NCI-H2107 treated with DMSO at 0.1 percent for 48 hours (cell line): ENCODE results near the gene APOL3.
"Not testable (repeated sequence)": the region's sequence is repeated elsewhere in the genome, so short reads cannot be mapped to it uniquely, and the experiment has no call there.

Experiments used
- DNase-seq: peaks from one replicate; lab custom pipeline; 2025; ENCODE audit not compliant: unreplicated experiment; lab: John Stamatoyannopoulos, UW

The APOL3 gene, protein sequence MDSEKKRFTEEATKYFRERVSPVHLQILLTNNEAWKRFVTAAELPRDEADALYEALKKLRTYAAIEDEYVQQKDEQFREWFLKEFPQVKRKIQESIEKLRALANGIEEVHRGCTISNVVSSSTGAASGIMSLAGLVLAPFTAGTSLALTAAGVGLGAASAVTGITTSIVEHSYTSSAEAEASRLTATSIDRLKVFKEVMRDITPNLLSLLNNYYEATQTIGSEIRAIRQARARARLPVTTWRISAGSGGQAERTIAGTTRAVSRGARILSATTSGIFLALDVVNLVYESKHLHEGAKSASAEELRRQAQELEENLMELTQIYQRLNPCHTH

GRCh38 chr22:36160499-36160942 is at the start of gene APOL3:
TSS of gene APOL3 (minus strand) at chr22:36160755. CDS start at chr22:36149055, 11,700 bp downstream.
- no peak for DNase-seq

- DNase-seq: no peak
These were observed 49.7 kb upstream of the APOL3 start for GRCh38 chr22:36210224-36210623.

GRCh38 chr22:36209488-36209908 is 48.9 kb upstream of the APOL3 start:
- not testable (repeated sequence) for DNase-seq

DNA sequence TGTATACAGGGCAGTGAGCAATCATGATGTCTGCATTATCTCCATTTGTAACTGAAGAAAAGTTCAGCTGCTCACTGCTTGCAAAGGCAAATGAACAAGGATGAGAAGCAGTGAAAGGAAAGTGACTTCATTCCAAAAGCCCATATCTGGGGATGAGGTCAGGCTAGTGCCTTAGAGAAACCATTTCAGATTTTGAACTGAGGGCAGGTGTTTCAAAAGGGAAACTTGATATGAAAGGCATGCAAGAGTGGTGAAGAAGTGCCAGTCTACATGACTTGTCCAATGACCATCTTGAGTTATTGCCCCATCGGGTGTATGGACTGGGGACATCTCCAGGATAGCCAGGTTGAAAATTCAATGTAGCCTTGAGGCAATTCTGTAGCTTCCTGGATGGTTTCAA is 48.4 kb upstream of the APOL3 start:
- no peak for DNase-seq

DNA sequence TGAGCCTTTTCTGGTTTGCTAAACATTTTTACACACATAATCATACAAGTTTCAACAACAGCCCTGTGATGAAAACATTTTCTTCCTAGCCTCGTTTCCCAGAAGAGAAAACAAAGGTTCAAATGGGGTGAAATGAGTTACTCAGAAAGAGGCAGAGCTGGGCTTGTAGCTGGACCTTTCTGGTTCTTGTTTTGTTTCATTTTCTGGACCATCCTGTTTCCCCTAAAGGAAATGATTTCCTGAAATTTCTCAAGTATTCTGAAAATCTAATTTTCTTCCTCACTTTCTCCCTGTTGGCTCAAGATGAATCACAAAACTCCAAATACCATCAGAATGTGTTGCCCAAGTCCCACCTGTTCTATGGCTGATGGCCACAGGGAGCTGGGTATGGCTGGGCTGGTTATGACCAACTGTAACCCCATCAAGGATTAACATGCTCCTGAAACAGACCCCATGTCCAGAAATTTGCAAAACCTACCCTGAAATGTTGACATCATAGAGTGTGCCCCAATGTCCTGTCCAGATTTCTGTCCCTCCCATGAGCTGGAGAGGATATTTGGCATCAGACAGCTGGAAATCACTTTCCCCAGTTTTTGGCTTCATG is 47.7 kb upstream of the APOL3 start:
- no peak for DNase-seq

GRCh38 chr22:36206255-36206654 is 45.7 kb upstream of the APOL3 start:
- no peak for DNase-seq

DNA sequence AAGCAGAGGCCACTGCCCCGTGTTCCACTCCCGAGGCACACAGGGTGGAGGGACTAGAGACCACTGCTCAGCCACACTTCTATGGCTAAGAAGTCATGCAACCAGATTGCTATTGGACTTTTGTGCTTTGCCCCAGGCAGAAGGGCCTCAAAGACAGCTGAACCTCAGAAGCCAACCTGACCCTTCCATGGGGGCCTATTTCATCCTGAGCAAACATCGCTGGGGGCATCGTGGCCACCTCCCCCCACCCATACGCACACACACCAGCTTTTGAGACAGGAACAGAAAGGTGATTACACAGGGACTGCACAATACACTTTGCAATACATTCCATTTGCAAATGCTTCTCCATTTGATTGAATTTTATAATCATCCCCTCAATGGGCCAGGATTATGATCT is 45.0 kb upstream of the APOL3 start:
- not testable (repeated sequence) for DNase-seq

DNA sequence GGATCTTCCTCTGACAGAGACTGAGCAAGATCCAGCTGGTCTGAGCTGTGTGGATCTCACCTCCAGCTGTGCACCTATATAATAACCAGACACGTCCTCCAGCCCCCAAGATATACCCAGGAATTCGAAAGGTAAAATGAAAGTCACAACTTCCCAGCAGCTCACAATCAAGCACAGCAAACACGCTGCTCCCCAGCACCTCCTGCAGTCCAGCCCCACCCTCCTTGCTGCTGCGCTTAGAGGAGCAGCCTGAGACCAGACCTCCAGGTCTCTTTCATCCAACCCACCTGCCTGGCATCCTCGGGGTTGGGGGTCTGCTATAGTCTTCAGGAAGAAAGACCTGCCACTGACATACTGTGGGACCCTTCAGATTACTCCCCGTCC is 44.1 kb upstream of the APOL3 start:
- no peak for DNase-seq

GRCh38 chr22:36204001-36204631 is 43.6 kb upstream of the APOL3 start:
- DNase-seq: no peak

DNA sequence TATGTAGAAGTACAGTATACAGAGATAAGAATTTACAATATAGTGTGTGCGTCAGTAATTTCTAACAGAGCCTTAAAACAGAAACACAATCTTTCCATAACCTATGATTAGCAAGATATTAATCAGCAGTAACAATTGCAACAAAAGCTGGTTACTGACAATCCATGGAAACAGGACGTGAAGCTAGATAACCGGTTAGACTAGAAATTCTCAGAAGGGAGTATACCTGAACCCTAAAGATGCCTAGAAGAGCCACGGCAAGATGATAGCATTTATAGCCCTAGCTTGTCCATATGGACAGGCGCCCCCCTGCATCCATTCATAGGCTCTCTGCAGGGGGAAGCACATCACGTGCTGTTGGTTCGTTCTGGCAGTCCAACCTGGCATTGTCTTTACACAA is 42.9 kb upstream of the APOL3 start:
- not testable (repeated sequence) for DNase-seq

DNA sequence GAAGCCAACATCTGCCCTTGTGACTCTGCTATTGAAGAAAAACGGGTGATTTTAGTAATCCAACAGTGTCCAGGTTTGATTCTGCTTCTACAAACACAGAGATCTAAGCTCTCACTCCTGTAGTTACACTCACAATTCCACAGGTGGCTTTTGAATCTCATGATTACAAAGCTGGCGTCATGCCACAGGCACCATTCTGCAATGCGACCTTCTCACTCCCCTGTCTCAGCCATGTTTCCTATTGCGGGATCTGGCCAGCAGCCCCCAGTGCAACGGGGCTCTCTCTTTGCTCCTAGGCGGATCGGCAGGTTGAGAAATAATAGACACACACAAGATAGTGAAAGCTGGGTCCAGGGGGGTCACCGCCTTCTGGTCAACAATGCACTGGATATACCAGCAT is 42.4 kb upstream of the APOL3 start:
- DNase-seq: peak; percentile 29

GRCh38 chr22:36201630-36202319 is 41.2 kb upstream of the APOL3 start, which contains the start of gene APOL4:
TSS of gene APOL4 (minus strand) at chr22:36201809. CDS start at chr22:36201734, 75 bp downstream.
- no peak for DNase-seq

- not testable (repeated sequence) for DNase-seq
These were observed 40.5 kb upstream of the APOL3 start for GRCh38 chr22:36201025-36201424.

GRCh38 chr22:36199001-36199551 is 38.5 kb upstream of the APOL3 start:
- DNase-seq: no peak

DNA sequence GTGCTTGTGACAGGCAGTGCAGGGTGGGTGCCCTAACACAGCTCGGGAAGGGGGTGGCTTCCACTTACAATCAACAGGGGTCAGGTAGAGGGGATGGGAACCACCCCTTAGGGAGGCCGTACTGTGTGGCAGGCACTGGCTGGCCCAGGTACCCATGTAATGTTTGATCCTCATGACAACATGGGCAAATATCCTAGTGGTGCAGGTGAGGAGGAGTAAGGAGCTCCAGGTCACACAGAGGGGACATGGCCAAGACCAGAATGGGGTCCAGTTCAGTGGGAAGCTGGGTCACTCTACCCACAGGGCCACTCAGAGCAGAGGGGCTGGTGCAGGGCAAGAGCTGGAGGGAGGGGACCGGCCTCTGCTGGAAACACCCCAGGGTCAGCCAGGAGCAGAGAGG is 38.0 kb upstream of the APOL3 start:
- DNase-seq: no peak

DNA sequence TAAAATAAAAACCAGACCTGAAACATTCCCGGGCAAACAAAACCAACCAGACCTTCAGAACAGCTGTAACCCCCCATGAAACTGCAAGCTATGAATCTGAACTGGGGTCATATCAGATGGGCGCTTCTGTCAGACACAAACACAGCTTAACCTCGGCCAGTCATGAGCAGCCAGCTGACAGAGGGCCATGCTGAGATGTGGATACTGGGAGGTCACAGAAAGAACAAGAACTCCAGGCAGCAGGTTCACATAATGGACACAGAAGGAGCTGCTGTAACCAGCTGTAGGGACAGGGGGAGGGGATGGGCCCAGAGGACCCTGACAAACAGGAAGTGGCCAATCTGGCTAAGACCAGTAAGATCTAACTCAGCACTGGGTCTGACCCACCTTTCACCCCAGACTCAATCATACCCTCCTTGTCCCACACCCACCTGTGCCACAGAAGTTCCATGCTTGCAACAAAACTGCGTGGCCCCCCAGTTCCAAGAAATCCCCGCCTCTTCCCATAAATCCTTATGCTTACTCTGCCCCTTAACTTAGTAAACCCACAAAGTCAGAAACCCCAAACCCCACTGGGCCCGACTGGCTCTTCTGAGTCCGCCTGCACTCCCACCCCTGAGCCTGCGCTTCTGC is 37.1 kb upstream of the APOL3 start:
- DNase-seq: no peak

GRCh38 chr22:36197065-36197440 is 36.5 kb upstream of the APOL3 start:
- no peak for DNase-seq

- DNase-seq: no peak
These were observed 35.9 kb upstream of the APOL3 start for GRCh38 chr22:36196254-36197064.

DNA sequence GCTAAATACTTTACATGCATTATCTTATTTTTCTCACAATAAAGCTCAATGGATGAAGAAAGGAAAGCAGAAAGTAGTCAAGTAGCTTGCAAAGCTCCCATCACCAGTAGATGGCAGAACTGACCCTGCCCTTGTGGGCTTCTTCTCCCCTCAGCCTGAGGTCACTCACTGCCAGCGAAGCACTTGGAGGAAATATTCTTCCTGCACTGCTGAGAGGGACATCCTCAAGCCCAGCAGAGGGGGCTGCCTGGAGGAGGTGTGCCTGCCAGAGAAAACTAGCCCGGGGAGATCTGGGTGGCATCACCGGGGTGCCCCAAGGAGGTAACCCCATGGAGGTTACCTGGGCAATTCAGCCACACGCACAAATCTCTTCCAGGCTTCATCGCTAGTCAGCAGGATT is 34.4 kb upstream of the APOL3 start:
- no peak for DNase-seq

DNA sequence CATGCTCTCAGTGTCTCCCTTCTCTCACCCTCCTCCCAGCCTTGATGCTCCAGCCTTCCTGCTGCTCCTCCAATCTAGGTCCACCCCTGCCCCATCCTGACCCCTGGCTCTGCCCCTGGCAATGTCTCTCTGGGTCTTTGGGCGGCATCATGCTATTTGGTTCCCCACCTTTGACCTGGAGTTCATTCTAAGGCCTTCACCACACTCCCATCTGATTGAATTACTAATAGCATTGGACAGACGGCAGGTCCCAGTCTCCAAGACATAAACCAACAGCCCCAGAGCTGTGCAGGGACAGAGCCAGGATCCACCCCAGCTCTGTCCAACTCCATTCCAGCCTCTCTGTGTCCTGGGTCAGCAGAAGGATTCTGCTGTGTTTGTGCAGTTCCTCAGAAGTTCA is 33.8 kb upstream of the APOL3 start:
- DNase-seq: no peak
